Measurements from ENCODE around the gene NR4A2. TPM values are rescaled to one million over a fixed set of nuclear protein-coding genes. Genes with fewer than 3 reads are reported as not detected.
A peak's percentile ranks its signal among the peaks of the same experiment; 100 is the strongest.

Gene NR4A2
- total RNA-seq, 2 donors from 2014 or later: 27.5 to 36.1 TPM

DNA sequence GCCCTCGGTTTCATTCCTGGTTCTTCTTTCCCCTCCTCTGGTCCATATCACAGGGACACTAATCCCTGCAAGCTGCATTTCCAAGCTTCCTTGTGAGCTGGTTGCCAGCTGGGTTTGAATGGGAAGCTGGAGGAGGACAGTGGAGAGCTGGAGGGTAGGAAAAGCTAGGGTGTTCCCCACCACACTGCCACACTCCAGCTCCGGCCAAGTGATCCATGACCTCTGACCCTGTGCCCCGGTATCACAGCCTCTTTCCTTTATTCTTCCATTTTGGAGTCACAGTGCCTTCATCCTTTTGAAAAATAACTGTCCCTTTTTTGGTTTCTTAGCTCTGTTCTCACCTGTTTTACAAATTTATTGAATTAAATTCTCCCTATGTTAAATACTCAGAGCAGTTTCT, 13.1 kb upstream of the NR4A2 start:
- H3K27me3 Mint-ChIP-seq (ENCODE audit: low read depth): no peaks in the 10 kb centered on the region

DNA sequence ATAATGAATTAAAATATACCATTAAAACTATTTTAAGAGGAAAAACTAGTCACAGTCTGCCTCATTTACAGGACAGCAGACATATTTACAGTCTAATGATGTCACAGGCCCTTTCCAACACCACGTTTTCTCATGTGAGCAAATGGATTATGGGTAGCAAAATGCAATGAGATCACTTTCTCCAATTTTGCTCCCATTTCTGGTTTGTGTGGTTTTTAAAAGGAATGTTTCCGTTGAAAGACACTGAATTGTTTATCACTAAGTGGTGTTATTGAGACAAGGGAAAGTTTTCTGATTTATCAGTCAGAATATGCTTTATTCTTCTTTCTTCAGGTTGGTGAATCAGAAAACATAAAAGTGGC, 11.4 kb upstream of the NR4A2 start:
- DNase-seq: no peak
- Mint-ChIP-seq H3K9me3 (no peaks in the 10 kb centered on the region), H3K4me3 (peak overlapping the region in 1 of 2 donors; percentile 33), H3K4me1 (ENCODE audit: low read depth) (peaks cover 35% of the 10 kb centered on the region), H3K27me3 (ENCODE audit: low read depth) (no peaks in the 10 kb centered on the region), H3K36me3 (ENCODE audit: insufficient read depth in 2 of 2) (no peaks in the 10 kb centered on the region), H3K27ac (peak overlapping the region; percentile 98)
- ATAC-seq (replicated peaks in 1 of 2): no peak

More for the DNA sequence above, 13.1 kb upstream of the NR4A2 start:
- Mint-ChIP-seq H3K4me3 (no peak overlapping the region), H3K36me3 (ENCODE audit: insufficient read depth in 2 of 2) (no peaks in the 10 kb centered on the region), H3K9me3 (no peaks in the 10 kb centered on the region), H3K27ac (no peak overlapping the region), H3K4me1 (ENCODE audit: low read depth) (peaks cover 18% of the 10 kb centered on the region)
- DNase-seq: no peak
- no peak for ATAC-seq (replicated peaks in 1 of 2)

DNA sequence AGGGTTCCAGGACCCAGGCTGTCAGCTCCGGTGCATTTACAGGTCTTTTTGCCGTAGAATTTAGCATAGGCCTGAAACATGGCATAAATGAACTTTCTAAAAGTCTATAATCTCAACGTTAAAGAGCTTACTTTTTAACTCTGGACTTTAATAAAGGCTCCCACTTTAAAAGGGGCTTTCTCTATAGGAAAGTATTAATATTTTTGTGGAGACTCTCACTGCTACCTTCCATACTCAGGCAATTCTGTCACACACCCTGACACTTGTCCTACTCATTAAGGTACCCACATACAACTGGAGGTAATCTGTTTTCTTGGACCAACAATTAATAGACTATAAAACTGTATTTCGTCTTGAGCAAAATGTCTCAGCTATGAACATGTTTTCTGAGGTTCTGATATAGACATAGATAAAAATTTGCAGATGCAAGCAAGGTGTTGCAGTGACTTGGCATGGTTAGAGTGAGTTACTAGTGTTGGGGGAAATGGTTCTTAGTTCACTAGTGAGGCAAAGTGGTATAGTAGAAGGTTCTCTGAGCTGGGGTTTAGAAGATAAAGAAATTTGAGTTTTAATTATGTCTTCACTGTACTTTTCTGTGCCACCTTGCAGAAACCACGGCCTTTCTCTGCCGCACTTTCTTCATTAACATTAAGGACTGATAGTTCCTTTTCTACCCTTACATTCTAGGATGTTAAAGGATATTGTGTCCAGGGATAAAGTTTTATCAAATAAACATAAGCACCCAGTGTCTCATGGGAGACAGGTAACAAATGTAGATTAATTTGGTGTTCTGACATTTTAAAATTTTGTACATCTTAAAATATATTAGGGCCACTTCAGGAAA, 10.8 kb upstream of the NR4A2 start:
- no peaks in the 10 kb centered on the region for H3K27me3 Mint-ChIP-seq (ENCODE audit: low read depth)
- ATAC-seq (replicated peaks in 1 of 2) (no peak), DNase-seq (no peak)
- H3K36me3 Mint-ChIP-seq (ENCODE audit: insufficient read depth in 2 of 2): no peaks in the 10 kb centered on the region
- peak overlapping the region; percentile 81 to 91 for H3K4me3 Mint-ChIP-seq
- peaks cover 41% of the 10 kb centered on the region for H3K4me1 Mint-ChIP-seq (ENCODE audit: low read depth)
- no peaks in the 10 kb centered on the region for H3K9me3 Mint-ChIP-seq
- peak overlapping the region; percentile 98 for H3K27ac Mint-ChIP-seq

DNA sequence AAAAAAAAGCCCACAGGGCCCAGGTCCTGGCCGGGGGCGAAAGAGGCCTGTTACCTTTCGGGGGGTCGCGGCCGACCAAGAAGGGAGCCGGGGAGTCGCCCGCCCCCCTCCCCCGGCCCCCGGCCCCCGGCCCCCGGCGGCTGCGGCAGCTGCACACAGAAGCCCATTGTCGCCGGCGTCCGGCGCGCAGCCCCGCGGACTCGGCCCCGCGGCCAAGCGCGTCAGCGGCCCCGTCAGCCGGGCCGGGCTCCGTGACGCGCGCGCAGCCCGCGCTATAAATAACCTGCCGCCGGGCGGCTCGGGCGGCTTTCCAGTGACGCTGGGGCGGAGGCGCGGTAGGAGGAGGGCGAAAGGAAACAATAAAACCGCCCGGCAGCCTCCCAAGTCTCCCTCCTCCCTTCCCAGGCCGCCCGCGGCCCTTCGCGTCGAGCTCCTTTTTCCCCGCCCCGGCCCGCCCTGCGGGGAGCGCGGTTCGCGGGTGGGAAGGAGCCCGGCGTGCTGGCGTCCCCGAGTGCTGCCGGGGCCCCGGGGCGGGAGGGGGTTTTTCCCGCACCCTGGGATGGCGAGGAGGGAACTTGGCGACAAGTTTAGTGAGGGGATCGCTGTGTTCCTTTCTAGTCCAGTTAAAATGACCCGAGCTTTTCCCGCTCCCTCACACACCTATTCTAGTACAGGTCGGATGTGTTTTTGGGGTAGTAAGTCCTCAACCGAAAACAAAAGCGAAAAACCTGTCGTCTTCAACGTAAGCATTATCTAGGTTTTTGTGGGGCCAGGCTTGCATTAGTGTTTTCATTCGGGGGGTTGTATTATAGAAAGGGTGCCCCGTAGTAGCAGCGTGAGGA, 10.0 kb upstream of the NR4A2 start:
- peaks cover 43% of the 10 kb centered on the region for H3K4me1 Mint-ChIP-seq (ENCODE audit: low read depth)

DNA sequence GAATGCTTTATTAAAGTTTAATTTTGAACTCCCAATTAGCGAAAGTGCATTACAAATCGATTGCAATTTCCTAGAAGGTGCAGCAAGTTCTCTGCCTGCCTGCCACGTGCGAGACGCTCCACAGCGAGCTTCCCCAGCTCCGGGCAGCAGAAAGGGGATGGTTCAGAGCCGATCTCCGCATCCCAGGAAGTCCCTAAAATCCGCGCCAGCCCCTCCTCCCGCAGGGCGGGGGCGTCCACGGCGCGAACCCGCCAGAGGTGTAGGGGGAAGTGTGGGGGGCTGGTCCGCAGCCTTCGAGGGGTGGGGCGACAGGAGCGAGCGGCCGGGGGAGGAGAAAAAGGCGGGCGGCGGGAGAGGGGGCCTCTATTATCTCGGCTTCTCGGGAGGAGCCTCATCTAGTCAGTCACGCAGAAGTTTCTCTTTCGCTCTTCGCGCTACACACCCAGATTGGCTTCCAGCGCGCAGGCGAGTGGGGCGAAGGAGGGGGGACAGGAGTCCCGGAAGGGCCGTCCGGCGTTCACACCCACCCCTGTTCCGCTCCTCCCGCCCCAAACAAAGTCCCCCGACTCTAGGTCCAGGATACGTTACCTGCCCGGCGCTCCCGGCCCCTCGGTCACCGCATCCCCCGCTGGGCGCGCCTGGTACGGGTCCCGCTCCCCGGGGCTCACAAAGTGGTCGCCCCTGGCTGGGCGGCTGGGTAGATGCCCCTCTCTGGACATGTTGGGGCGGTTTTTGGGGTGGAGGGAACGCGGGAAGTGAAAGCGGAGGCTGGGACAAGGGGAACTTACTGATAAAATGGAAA, 9.1 kb upstream of the NR4A2 start:
- H3K4me3 Mint-ChIP-seq: peak overlapping the region; percentile 91 to 93
- ATAC-seq (replicated peaks in 1 of 2) (peak; percentile 82 to 83), DNase-seq (peak; percentile 88 to 89)
- H3K27ac Mint-ChIP-seq: peak overlapping the region; percentile 97
- H3K9me3 Mint-ChIP-seq: no peaks in the 10 kb centered on the region
- H3K4me1 Mint-ChIP-seq (ENCODE audit: low read depth): peaks cover 43% of the 10 kb centered on the region
- H3K36me3 Mint-ChIP-seq (ENCODE audit: insufficient read depth in 2 of 2): no peaks in the 10 kb centered on the region
- H3K27me3 Mint-ChIP-seq (ENCODE audit: low read depth): no peaks in the 10 kb centered on the region

More for the DNA sequence above, 10.0 kb upstream of the NR4A2 start:
- H3K4me3 Mint-ChIP-seq: peak overlapping the region; percentile 91 to 93
- peak; percentile 72 to 74 for ATAC-seq (replicated peaks in 1 of 2)
- no peaks in the 10 kb centered on the region for H3K36me3 Mint-ChIP-seq (ENCODE audit: insufficient read depth in 2 of 2)
- peak overlapping the region; percentile 98 for H3K27ac Mint-ChIP-seq
- no peaks in the 10 kb centered on the region for H3K27me3 Mint-ChIP-seq (ENCODE audit: low read depth)
- peak; percentile 87 to 90 for DNase-seq
- no peaks in the 10 kb centered on the region for H3K9me3 Mint-ChIP-seq

DNA sequence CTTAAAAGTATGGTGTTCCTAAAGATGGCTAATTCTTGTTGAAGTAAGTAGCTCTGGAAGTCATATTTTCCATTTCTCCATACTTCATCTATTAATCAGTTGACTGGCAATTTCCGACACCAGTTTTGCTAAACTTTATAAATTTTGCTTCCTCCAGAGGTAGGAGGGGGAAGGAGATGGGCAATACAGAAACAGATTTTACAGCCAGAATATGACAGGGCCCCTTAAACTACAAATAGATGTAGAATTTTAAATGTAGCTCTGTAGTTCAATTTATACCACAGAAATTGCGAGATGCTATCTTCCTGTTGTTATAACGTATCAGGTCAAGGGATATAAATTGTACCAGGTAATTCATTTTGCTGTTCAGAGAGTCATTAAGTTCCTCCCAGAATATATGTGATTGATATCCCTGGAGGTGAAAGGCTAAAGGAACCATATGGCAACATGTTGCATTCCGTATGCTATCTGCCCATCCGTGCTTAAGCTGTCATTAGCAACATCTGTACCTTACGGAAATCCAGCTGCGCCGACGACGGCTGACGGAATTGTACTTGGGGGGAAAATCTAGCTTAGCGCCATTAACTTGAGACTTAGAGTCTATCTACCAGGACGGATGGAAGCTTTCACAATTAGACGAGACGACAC, 8.4 kb upstream of the NR4A2 start:
- Mint-ChIP-seq H3K27ac (peak overlapping the region; percentile 97), H3K27me3 (ENCODE audit: low read depth) (no peaks in the 10 kb centered on the region), H3K4me3 (peak overlapping the region; percentile 91 to 93), H3K36me3 (ENCODE audit: insufficient read depth in 2 of 2) (no peaks in the 10 kb centered on the region), H3K9me3 (no peaks in the 10 kb centered on the region), H3K4me1 (ENCODE audit: low read depth) (peaks cover 43% of the 10 kb centered on the region)
- DNase-seq (peak; percentile 29 to 34), ATAC-seq (replicated peaks in 1 of 2) (no peak)

DNA sequence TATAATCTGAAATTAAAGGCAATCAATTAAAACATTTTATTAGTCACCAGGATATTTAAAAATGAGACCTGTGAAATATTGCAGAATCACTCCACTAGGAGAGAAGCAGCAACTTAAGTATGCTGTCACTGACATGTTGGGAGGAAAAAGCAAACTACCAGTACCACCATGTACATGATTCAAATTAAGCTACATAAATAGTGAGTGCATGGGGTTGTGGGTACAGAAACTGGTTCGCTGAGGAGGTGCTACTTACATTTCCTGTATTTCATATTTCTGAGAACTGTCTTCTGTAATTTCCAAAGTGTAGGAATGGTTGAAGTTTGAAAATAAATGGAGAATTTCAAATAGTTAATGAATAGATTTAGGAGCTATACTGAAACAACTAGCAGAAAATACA, 7.9 kb upstream of the NR4A2 start:
- Mint-ChIP-seq H3K27me3 (ENCODE audit: low read depth) (no peaks in the 10 kb centered on the region), H3K27ac (peak overlapping the region; percentile 97), H3K36me3 (ENCODE audit: insufficient read depth in 2 of 2) (no peaks in the 10 kb centered on the region), H3K9me3 (no peaks in the 10 kb centered on the region), H3K4me1 (ENCODE audit: low read depth) (peaks cover 48% of the 10 kb centered on the region), H3K4me3 (peak overlapping the region; percentile 91 to 93)
- DNase-seq (no peak), ATAC-seq (replicated peaks in 1 of 2) (no peak)

DNA sequence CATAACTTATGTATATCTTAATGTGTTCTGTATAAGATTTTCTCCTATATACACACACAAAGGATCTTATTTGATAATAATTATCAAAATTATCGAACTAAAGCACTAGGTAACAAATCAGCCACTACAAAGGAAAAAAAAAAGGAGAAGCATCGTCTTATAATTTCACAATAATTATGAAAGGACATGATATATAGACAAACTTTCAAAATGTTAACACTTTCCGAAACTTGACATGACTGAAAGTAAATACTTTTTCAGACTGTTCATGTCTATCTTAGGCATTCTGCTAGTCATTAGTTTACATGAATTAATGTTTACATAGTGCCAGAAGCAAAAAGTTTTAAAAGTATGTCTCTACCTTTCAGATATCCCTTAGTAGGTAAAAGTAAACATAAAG, 7.3 kb upstream of the NR4A2 start:
- H3K36me3 Mint-ChIP-seq (ENCODE audit: insufficient read depth in 2 of 2): no peaks in the 10 kb centered on the region
- H3K4me3 Mint-ChIP-seq: peak overlapping the region; percentile 91 to 93
- DNase-seq (no peak), ATAC-seq (replicated peaks in 1 of 2) (no peak)
- H3K27me3 Mint-ChIP-seq (ENCODE audit: low read depth): no peaks in the 10 kb centered on the region
- no peaks in the 10 kb centered on the region for H3K9me3 Mint-ChIP-seq
- peaks cover 53% of the 10 kb centered on the region for H3K4me1 Mint-ChIP-seq (ENCODE audit: low read depth)
- peak overlapping the region; percentile 97 for H3K27ac Mint-ChIP-seq

DNA sequence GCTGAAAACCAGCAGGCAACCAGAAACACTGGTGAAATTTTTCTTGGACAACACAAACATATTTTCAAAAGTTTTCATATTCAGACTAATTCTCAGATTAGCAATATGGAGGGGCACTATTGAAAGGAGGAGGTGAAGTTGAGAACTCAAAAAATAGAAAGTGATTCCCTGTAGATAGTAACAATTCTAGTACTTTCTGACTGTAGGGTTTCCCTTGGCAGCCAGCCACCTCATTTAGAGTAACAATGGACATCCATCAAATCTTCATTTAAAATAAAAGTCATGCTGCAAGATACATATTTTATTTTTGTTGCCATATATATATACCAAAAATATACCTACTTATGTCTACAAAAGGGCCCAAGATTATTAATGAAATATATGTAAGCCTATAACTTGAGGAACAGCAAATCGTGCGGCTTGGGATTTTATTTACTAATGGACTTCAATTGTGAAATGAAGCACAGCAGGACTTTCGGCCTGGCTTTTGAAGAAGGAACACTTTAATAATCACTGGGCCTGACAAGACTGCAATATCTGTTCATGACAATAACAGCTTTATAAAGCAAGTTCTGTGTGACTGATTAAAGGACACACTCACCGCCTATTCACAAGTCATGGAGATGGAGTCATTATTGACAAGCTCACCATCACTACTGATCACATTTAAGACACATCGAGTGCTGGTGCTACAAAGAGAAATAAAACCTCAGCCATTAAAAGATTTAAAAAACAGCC, 6.8 kb upstream of the NR4A2 start:
- no peaks in the 10 kb centered on the region for H3K27me3 Mint-ChIP-seq (ENCODE audit: low read depth)
- H3K4me1 Mint-ChIP-seq (ENCODE audit: low read depth): peaks cover 53% of the 10 kb centered on the region
- no peak for DNase-seq

DNA sequence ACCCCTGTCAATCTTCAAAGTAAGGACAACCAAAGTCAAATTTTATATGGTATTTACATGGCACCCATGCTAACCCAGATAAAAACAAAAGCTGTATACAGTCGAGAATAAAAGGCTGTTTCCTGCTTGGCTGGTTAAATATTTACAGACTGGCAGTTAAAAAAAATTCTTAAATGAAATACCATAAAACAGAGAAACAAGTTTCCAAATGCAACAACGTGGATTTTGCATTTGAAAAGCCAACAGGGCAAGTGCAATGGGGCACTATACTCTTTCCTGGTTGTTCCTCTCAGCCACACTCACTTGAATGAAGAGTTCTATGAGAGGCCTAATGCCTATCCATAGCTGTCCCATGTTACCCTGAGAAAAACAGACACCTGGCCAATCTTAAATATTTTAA, 6.1 kb upstream of the NR4A2 start:
- Mint-ChIP-seq H3K4me3 (peak overlapping the region; percentile 15 to 91), H3K27ac (peak overlapping the region; percentile 97), H3K4me1 (ENCODE audit: low read depth) (peaks cover 51% of the 10 kb centered on the region), H3K36me3 (ENCODE audit: insufficient read depth in 2 of 2) (peaks cover 0 to 3% of the 10 kb centered on the region in 2 donors), H3K27me3 (ENCODE audit: low read depth) (no peaks in the 10 kb centered on the region), H3K9me3 (no peaks in the 10 kb centered on the region)
- DNase-seq (no peak), ATAC-seq (replicated peaks in 1 of 2) (no peak)

More for the DNA sequence above, 6.8 kb upstream of the NR4A2 start:
- Mint-ChIP-seq H3K36me3 (ENCODE audit: insufficient read depth in 2 of 2) (no peaks in the 10 kb centered on the region), H3K9me3 (no peaks in the 10 kb centered on the region), H3K27ac (peak overlapping the region; percentile 97), H3K4me3 (peak overlapping the region; percentile 91 to 93)
- no peak for ATAC-seq (replicated peaks in 1 of 2)

DNA sequence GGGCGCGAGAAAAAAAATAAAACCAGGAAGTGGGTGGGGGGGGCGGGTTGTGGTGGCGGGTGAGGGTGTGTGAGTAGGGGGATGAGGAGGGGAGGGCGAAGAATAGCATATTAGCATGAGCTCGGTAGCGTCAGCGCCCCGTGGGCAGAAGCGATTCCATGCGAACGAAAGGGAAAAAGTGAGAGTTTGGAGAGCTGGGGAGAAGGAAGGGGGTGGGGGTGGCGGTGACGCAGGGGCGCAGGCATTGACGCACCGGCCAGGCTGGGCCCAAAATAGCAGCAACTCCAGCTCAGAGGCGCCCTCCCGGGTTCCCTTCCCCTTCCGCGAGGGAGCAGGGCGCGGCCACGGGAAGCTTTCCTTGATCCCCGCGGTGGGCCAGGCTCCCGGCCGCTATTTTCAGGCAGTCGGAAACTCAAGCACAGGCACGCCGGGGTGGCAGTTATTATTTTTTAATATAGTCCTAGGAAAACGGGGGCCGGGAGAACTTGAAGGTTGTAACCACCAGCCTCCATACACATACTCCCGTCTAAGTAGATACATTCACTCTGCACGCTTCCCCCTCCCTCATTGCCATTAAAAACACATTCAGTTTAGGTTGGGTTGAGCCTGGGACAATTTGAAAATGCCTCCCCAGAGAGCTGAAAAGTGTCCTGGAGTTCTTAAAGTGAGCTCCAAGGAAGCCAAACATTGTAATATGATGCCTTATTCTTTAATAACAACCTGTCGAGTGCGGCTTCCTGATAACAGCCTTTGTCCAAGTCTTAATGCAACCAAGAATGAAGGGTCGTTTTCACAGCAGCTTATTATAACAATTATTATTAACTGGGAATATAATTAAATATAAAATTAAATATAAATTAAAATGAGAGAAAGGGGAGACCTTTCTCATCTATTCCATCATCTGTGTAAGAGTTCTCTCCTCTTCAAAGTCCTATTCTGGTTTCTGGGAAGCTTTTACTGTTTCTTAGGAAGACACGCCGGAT, 2.3 kb upstream of the NR4A2 start:
- H3K27ac Mint-ChIP-seq: peak overlapping the region; percentile 100
- peaks cover 9% of the 10 kb centered on the region for H3K27me3 Mint-ChIP-seq (ENCODE audit: low read depth)
- DNase-seq (peak; percentile 79 to 80), ATAC-seq (replicated peaks in 1 of 2) (peak; percentile 40 to 41)
- peaks cover 73% of the 10 kb centered on the region for H3K4me1 Mint-ChIP-seq (ENCODE audit: low read depth)
- no peaks in the 10 kb centered on the region for H3K9me3 Mint-ChIP-seq
- H3K4me3 Mint-ChIP-seq: peak overlapping the region; percentile 96 to 98
- H3K36me3 Mint-ChIP-seq (ENCODE audit: insufficient read depth in 2 of 2): peaks cover 10 to 17% of the 10 kb centered on the region in 2 donors
